Activated CD8-positive, alpha-beta T cell treated with anti-CD3 and anti-CD28 coated beads for 36 hours (primary cell): ENCODE measurements around the gene CCDC91. TPM values are rescaled to one million over a fixed set of nuclear protein-coding genes. Genes with fewer than 3 reads are reported as not detected.

Experiments
- ATAC-seq: fragments of 200-7000 bp; cut with Tn5 transposase; one replicate; pipeline ENCODE4 v1.10.0; 2021; ENCODE audit warnings: mild to moderate bottlenecking, moderate library complexity
- CTCF ChIA-PET: fragments of 350-600 bp; sonication (Branson Sonifier 250); formaldehyde crosslinking; loops from one replicate; lab custom pipeline; 2021; ENCODE audit warnings: antibody characterized with exemption; lab: Charles Lee
- POLR2A ChIA-PET: fragments of 350-600 bp; sonication (Branson Sonifier 250); formaldehyde crosslinking; loops from one replicate; lab custom pipeline; 2021; ENCODE audit warnings: antibody characterized with exemption; lab: Charles Lee
- DNase-seq: peaks from one replicate; pipeline ENCODE4 v3.0.0-alpha.2; 2020
- H3K27ac Mint-ChIP-seq: one replicate; pipeline ENCODE4 v1.8.0; 2021; ENCODE audit warnings: mild to moderate bottlenecking, mixed read lengths
- H3K27me3 Mint-ChIP-seq: one replicate; pipeline ENCODE4 v1.8.0; 2021; ENCODE audit warnings: mixed read lengths
- H3K36me3 Mint-ChIP-seq: one replicate; pipeline ENCODE4 v1.8.0; 2021; ENCODE audit warnings: low read depth, mixed read lengths
- H3K4me1 Mint-ChIP-seq: one replicate; pipeline ENCODE4 v1.8.0; 2021; ENCODE audit warnings: low read depth, mixed read lengths
- H3K4me3 Mint-ChIP-seq: one replicate; pipeline ENCODE4 v1.8.0; 2021; ENCODE audit warnings: mild to moderate bottlenecking, moderate library complexity, mixed read lengths
- H3K9me3 Mint-ChIP-seq: one replicate; pipeline ENCODE4 v1.8.0; 2021; ENCODE audit warnings: mixed read lengths
- CTCF ChIP-seq: fragments of 200-600 bp; IDR thresholded peaks from one replicate; pipeline ENCODE4 v1.8.0; 2022; ENCODE audit warnings: antibody characterized with exemption, mild to moderate bottlenecking
- intact Hi-C: fragments of 100-400 bp; cut with micrococcal nuclease; formaldehyde crosslinking; loops from one replicate; pipeline ENCODE4 v1.10.0; 2022
- total RNA-seq, 2 experiments: library from RNA; stranded (reverse); gene quantifications; one replicate each; pipeline ENCODE4 v1.2.3, GENCODE V29; 2021

Gene CCDC91
- total RNA-seq, 2 experiments from 2014 or later: 14.7 to 14.8 TPM

- Mint-ChIP-seq H3K4me1 (peaks cover 2% of the 10 kb centered on the region), H3K27me3 (no peaks in the 10 kb centered on the region), H3K27ac (no peak overlapping the region), H3K4me3 (no peak overlapping the region), H3K9me3 (peaks cover 4% of the 10 kb centered on the region), H3K36me3 (no peaks in the 10 kb centered on the region)
- intact Hi-C loops: no loop called here
- no peak for DNase-seq
- POLR2A ChIA-PET: no interaction called here
- ATAC-seq: no peak
- CTCF ChIA-PET: no interaction called here
- no peak for TF ChIP-seq CTCF
These were observed 388.1 kb downstream of the CCDC91 start for GRCh38 chr12:28578361-28578760.

GRCh38 chr12:28578833-28579252, 388.6 kb downstream of the CCDC91 start:
- no peaks in the 10 kb centered on the region for H3K27me3 Mint-ChIP-seq
- H3K36me3 Mint-ChIP-seq: no peaks in the 10 kb centered on the region
- ChIA-PET POLR2A (no interaction called here), CTCF (no interaction called here)
- intact Hi-C loops: no loop called here
- no peak overlapping the region for H3K4me3 Mint-ChIP-seq
- no peak overlapping the region for H3K27ac Mint-ChIP-seq
- no peak for ATAC-seq
- TF ChIP-seq CTCF: no peak
- H3K9me3 Mint-ChIP-seq: peaks cover 4% of the 10 kb centered on the region
- DNase-seq: no peak
- peaks cover 2% of the 10 kb centered on the region for H3K4me1 Mint-ChIP-seq

GRCh38 chr12:28582672-28583376, 392.6 kb downstream of the CCDC91 start:
- ATAC-seq (no peak), DNase-seq (no peak)
- ChIA-PET POLR2A (no interaction called here), CTCF (no interaction called here)
- intact Hi-C loops: no loop called here
- no peak for TF ChIP-seq CTCF
- Mint-ChIP-seq H3K4me3 (no peak overlapping the region), H3K27ac (no peak overlapping the region), H3K27me3 (no peaks in the 10 kb centered on the region), H3K9me3 (peaks cover 4% of the 10 kb centered on the region), H3K36me3 (no peaks in the 10 kb centered on the region), H3K4me1 (peaks cover 2% of the 10 kb centered on the region)

- Mint-ChIP-seq H3K27ac (no peak overlapping the region), H3K9me3 (peaks cover 4% of the 10 kb centered on the region), H3K27me3 (no peaks in the 10 kb centered on the region), H3K4me1 (peaks cover 2% of the 10 kb centered on the region), H3K4me3 (no peak overlapping the region), H3K36me3 (no peaks in the 10 kb centered on the region)
- ChIA-PET POLR2A (no interaction called here), CTCF (no interaction called here)
- intact Hi-C loops: no loop called here
- ATAC-seq (no peak), DNase-seq (no peak)
- peak; percentile 15 for TF ChIP-seq CTCF
These were observed 393.5 kb downstream of the CCDC91 start for GRCh38 chr12:28583701-28584261.

GRCh38 chr12:28585146-28585545, 394.9 kb downstream of the CCDC91 start:
- CTCF ChIA-PET: no interaction called here
- H3K27ac Mint-ChIP-seq: no peak overlapping the region
- H3K36me3 Mint-ChIP-seq: no peaks in the 10 kb centered on the region
- no peak for DNase-seq
- intact Hi-C loops: no loop called here
- no peak overlapping the region for H3K4me3 Mint-ChIP-seq
- H3K27me3 Mint-ChIP-seq: no peaks in the 10 kb centered on the region
- POLR2A ChIA-PET: no interaction called here
- H3K9me3 Mint-ChIP-seq: peaks cover 2% of the 10 kb centered on the region
- H3K4me1 Mint-ChIP-seq: peaks cover 2% of the 10 kb centered on the region
- TF ChIP-seq CTCF: no peak
- no peak for ATAC-seq
